ENCODE results near the gene PHF5A.

Gene PHF5A

DNA sequence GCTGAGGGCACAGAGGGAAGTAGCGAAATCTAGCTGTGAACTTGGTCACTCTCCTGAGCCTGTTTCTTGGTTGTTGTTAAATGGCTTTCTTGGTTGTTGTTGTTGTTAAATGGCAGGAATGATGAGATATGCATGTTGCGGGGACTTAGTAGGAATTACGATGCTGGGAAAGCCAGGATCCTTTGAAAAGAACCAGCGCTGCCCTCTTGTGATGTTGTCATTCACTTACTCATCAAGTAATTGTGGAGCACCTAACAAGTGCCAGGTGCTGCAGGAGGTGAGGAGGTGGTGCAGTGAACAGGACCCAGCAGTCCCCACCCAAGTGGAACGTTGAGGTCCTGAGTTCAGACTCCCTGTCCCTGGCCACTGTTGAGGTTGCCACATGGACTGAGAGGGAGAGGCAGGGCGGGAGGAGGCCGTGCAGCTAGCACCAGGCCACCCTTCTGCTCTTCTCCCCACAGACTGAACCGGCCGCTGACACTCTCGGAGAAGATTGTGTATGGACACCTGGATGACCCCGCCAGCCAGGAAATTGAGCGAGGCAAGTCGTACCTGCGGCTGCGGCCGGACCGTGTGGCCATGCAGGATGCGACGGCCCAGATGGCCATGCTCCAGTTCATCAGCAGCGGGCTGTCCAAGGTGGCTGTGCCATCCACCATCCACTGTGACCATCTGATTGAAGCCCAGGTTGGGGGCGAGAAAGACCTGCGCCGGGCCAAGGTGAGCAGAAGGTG lies 39.0 kb upstream of the PHF5A start:
- TF ChIP-seq, protein P1, sequence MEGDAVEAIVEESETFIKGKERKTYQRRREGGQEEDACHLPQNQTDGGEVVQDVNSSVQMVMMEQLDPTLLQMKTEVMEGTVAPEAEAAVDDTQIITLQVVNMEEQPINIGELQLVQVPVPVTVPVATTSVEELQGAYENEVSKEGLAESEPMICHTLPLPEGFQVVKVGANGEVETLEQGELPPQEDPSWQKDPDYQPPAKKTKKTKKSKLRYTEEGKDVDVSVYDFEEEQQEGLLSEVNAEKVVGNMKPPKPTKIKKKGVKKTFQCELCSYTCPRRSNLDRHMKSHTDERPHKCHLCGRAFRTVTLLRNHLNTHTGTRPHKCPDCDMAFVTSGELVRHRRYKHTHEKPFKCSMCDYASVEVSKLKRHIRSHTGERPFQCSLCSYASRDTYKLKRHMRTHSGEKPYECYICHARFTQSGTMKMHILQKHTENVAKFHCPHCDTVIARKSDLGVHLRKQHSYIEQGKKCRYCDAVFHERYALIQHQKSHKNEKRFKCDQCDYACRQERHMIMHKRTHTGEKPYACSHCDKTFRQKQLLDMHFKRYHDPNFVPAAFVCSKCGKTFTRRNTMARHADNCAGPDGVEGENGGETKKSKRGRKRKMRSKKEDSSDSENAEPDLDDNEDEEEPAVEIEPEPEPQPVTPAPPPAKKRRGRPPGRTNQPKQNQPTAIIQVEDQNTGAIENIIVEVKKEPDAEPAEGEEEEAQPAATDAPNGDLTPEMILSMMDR (IDR thresholded peaks at IDR 0.05; ENCODE audit: poor library complexity, severe bottlenecking) = no peak
- ATAC-seq (ENCODE audit: low read depth) (no peak), DNase-seq (ENCODE audit: low spot score) (no peak)
- Histone ChIP-seq H3K27me3 (ENCODE audit: insufficient read depth, poor library complexity, severe bottlenecking) (no peaks in the 10 kb centered on the region), H3K36me3 (ENCODE audit: low read depth) (peaks cover 27% of the 10 kb centered on the region), H3K4me3 (ENCODE audit: severe bottlenecking) (no peak overlapping the region), H3K27ac (ENCODE audit: poor library complexity, severe bottlenecking) (no peak overlapping the region), H3K9me3 (ENCODE audit: severe bottlenecking) (no peaks in the 10 kb centered on the region), H3K4me1 (ENCODE audit: insufficient read depth, poor library complexity, severe bottlenecking) (peaks cover 1% of the 10 kb centered on the region)

DNA sequence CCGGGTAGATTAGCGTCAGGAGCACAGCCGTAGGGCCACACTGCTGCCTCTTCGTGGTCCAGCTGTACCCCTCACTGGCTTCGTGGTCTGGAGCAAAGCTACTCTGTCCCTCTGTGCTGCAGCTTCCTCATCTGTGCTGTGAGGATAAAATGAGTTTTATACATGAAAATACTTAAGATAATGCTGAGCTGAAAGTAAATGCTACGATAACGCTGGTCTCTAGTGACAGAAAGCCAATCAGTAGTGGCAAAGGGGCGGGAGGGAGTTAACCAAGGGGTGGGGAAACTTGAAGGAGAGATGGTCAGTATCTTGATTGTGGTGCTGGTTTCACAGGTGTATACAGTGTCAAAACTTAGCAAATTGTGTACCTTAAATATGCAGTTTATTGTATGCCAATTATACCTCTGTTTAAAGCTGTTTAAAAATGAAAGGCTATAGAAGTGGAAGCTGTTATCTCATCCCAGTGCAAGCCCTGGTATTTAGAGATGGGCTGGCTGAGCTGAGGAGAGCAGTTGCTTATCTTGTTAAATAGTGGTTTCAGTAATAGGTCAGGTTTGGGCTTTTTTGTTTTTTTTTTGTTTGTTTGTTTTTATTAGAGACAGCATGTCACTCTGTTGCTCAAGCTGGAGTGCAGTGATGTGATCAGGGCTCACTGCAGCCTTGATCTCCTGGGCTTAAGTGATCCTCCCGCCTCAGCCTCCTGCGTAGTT lies 37.2 kb upstream of the PHF5A start:
- no peak for ATAC-seq (ENCODE audit: low read depth)
- Histone ChIP-seq H3K36me3 (ENCODE audit: low read depth) (peaks cover 31% of the 10 kb centered on the region), H3K27ac (ENCODE audit: poor library complexity, severe bottlenecking) (no peak overlapping the region), H3K27me3 (ENCODE audit: insufficient read depth, poor library complexity, severe bottlenecking) (no peaks in the 10 kb centered on the region), H3K4me3 (ENCODE audit: severe bottlenecking) (no peak overlapping the region), H3K4me1 (ENCODE audit: insufficient read depth, poor library complexity, severe bottlenecking) (no peaks in the 10 kb centered on the region), H3K9me3 (ENCODE audit: severe bottlenecking) (no peaks in the 10 kb centered on the region)
- DNase-seq (ENCODE audit: low spot score) = no peak
- TF ChIP-seq, protein P1 (IDR thresholded peaks at IDR 0.05; ENCODE audit: poor library complexity, severe bottlenecking) = no peak

DNA sequence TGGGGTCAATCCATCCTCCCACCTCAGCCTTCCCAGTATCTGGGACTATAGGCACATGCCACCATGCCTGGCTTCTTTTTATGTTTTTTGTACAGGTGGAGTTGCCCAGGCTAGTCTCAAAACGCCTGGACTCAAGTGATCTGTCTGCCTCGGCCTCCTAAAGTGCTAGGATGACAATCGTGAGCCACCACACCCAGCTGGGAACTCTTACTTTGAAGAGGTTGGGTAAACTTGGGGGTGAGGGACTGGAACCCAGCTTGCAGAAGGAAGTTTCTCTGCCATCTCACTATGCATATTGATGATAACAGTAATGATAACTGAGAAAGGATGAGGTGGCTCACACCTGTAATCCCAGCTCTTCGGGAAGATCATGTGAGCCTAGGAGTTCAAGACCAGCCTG lies 36.3 kb upstream of the PHF5A start:
- TF ChIP-seq, protein P1 (IDR thresholded peaks at IDR 0.05; ENCODE audit: poor library complexity, severe bottlenecking) = no peak

DNA sequence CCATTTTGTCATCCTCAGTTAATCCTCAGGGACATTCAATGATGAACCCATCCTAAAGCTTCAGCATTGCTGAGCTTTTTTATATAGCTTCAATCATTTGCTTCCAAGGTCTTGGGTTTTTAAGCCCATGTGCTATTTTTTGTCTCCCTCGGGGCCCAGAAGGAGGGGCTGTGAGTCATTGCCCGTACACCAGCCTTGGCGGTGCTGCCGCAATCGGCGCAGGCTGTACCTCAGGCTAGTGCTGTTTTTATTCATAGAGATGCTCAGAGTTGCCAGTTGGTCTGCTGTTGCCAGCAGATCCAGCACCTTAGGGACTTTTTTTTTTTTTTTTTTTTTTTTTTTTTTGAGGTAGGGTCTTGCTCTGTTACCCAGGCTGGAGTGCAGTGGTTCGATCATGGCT lies 35.9 kb upstream of the PHF5A start:
- peaks cover 36% of the 10 kb centered on the region for H3K36me3 ChIP-seq (ENCODE audit: low read depth)
- TF ChIP-seq, protein P1 (IDR thresholded peaks at IDR 0.05; ENCODE audit: poor library complexity, severe bottlenecking) = no peak
- no peaks in the 10 kb centered on the region for H3K4me1 ChIP-seq (ENCODE audit: insufficient read depth, poor library complexity, severe bottlenecking)
- ATAC-seq (ENCODE audit: low read depth) (no peak), DNase-seq (ENCODE audit: low spot score) (no peak)
- no peaks in the 10 kb centered on the region for H3K27me3 ChIP-seq (ENCODE audit: insufficient read depth, poor library complexity, severe bottlenecking)
- H3K4me3 ChIP-seq (ENCODE audit: severe bottlenecking) = no peak overlapping the region
- H3K27ac ChIP-seq (ENCODE audit: poor library complexity, severe bottlenecking) = no peak overlapping the region
- H3K9me3 ChIP-seq (ENCODE audit: severe bottlenecking) = no peaks in the 10 kb centered on the region

More for the DNA sequence above, 36.3 kb upstream of the PHF5A start:
- Histone ChIP-seq H3K36me3 (ENCODE audit: low read depth) (peaks cover 32% of the 10 kb centered on the region), H3K9me3 (ENCODE audit: severe bottlenecking) (no peaks in the 10 kb centered on the region), H3K27ac (ENCODE audit: poor library complexity, severe bottlenecking) (no peak overlapping the region), H3K4me1 (ENCODE audit: insufficient read depth, poor library complexity, severe bottlenecking) (no peaks in the 10 kb centered on the region), H3K4me3 (ENCODE audit: severe bottlenecking) (no peak overlapping the region), H3K27me3 (ENCODE audit: insufficient read depth, poor library complexity, severe bottlenecking) (no peaks in the 10 kb centered on the region)
- ATAC-seq (ENCODE audit: low read depth) = no peak
- DNase-seq (ENCODE audit: low spot score) = no peak

DNA sequence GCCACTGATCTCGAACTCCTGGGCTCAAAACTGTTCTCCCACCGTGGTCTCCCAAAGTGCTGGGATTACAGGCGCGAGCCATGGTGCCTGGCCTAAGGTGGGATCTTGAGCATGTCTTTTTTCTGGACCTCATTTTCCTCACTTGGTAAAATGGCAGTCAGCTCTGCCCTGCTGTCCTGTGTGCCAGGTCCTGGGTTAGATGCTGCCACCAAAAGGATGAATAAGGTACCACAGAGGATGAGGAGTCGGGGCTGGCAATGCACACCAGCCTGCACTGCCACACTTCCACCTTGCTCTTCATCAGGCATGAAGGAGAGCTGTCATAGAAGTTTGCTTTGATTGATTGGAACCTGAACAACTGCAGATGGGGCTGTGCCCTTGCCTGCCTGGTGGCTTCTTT lies 32.7 kb upstream of the PHF5A start:
- Histone ChIP-seq H3K27me3 (ENCODE audit: insufficient read depth, poor library complexity, severe bottlenecking) (no peaks in the 10 kb centered on the region), H3K27ac (ENCODE audit: poor library complexity, severe bottlenecking) (no peak overlapping the region), H3K36me3 (ENCODE audit: low read depth) (peaks cover 27% of the 10 kb centered on the region), H3K9me3 (ENCODE audit: severe bottlenecking) (no peaks in the 10 kb centered on the region), H3K4me3 (ENCODE audit: severe bottlenecking) (no peak overlapping the region), H3K4me1 (ENCODE audit: insufficient read depth, poor library complexity, severe bottlenecking) (no peaks in the 10 kb centered on the region)
- ATAC-seq (ENCODE audit: low read depth) (no peak), DNase-seq (ENCODE audit: low spot score) (no peak)
- TF ChIP-seq, protein P1 (IDR thresholded peaks at IDR 0.05; ENCODE audit: poor library complexity, severe bottlenecking) = no peak

Measured in RWPE2 (cell line).